KMS-11 (cell line): ENCODE measurements around the gene ANK3.

ENCODE experiments used
- H2AFZ ChIP-seq: fragments of 200-600 bp; sonication (generic); 2 replicates; pipeline ENCODE4 v1.6.1; 2016; ENCODE audit warnings: antibody characterized with exemption, mixed run types, low read depth
- H3K27ac ChIP-seq: fragments of 200-600 bp; sonication (generic); 2 replicates; pipeline ENCODE4 v1.6.1; 2016; ENCODE audit warnings: mild to moderate bottlenecking, mixed run types
- H3K27me3 ChIP-seq: fragments of 200-600 bp; sonication (generic); 2 replicates; pipeline ENCODE4 v1.6.1; 2017; ENCODE audit warnings: mild to moderate bottlenecking, low read depth, mixed run types, moderate library complexity; ENCODE audit not compliant: insufficient read depth
- H3K36me3 ChIP-seq: fragments of 200-600 bp; sonication (generic); 2 replicates; pipeline ENCODE4 v1.6.1; 2017; ENCODE audit warnings: mild to moderate bottlenecking, mixed run types; ENCODE audit not compliant: insufficient read depth
- H3K4me1 ChIP-seq: fragments of 200-600 bp; sonication (generic); 2 replicates; pipeline ENCODE4 v1.6.1; 2016; ENCODE audit warnings: mild to moderate bottlenecking, low read depth, mixed run types; ENCODE audit not compliant: poor library complexity, severe bottlenecking
- H3K4me2 ChIP-seq: fragments of 200-600 bp; sonication (generic); 2 replicates; pipeline ENCODE4 v1.7.0; 2016; ENCODE audit warnings: mild to moderate bottlenecking, mixed run types
- H3K4me3 ChIP-seq: fragments of 200-600 bp; sonication (generic); IDR thresholded peaks from 2 replicates; pipeline ENCODE4 v1.6.1; 2017; ENCODE audit warnings: low read depth, low read length, mixed read lengths; ENCODE audit not compliant: insufficient read depth
- H3K79me2 ChIP-seq: fragments of 200-600 bp; sonication (generic); 2 replicates; pipeline ENCODE4 v1.6.1; 2016; ENCODE audit warnings: low read depth, mixed run types; ENCODE audit not compliant: insufficient read depth
- H3K9ac ChIP-seq: fragments of 200-600 bp; sonication (generic); 2 replicates; pipeline ENCODE4 v1.6.1; 2016; ENCODE audit warnings: mild to moderate bottlenecking, mixed run types
- H4K20me1 ChIP-seq: fragments of 200-600 bp; sonication (generic); 2 replicates; pipeline ENCODE4 v1.6.1; 2016; ENCODE audit warnings: mild to moderate bottlenecking, mixed run types; ENCODE audit not compliant: insufficient read depth
- CTCF ChIP-seq: fragments of 200-600 bp; sonication (generic); conservative IDR thresholded peaks from 2 replicates; pipeline ENCODE4 v1.6.1; 2017; ENCODE audit warnings: low read depth, mild to moderate bottlenecking, antibody characterized with exemption, low read length, moderate library complexity, mixed read lengths

Gene ANK3

DNA sequence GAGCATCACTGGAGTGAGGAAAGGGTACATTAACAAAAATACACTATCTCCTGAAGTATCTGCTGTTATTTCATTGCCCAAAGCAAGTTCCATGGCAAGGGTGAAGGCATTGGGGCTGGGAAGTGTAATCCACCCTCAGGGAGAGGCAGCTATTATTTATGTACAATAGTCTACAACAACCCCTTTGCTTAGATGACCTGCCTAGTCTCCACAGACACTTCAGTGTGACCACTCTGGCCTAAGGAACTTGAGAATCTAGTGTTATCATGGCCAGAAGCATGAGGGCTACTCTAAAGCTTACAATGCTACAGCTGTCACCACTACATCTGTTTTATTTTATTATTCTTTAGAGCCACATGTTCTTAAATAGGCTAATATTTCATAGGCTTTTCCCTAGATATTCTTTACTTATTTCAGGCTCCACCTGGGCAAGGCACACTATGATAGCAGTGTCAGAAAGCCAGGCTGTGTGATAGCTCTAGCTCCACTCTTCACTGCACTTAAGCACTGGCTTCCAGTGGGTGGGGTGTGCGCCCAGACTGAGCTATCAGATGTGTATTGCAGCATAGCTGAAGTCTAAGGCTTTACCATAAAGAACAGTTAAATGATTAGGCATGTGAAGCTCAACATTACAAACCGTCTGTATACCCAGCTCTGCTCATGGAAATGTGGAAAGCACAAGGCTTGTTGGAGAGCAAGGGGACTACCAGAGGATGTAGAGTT is 366.4 kb downstream of the ANK3 start:
- TF ChIP-seq CTCF: no peak
- no peaks in the 10 kb centered on the region for H3K36me3 ChIP-seq
- no peaks in the 10 kb centered on the region for H3K27me3 ChIP-seq
- H3K27ac ChIP-seq: no peak overlapping the region
- H3K4me1 ChIP-seq: no peaks in the 10 kb centered on the region
- H3K4me3 ChIP-seq: no peak overlapping the region
- H3K79me2 ChIP-seq: no peaks in the 10 kb centered on the region
- no peaks in the 10 kb centered on the region for H4K20me1 ChIP-seq
- no peak overlapping the region for H3K4me2 ChIP-seq
- H3K9ac ChIP-seq: no peak overlapping the region
- no peak overlapping the region for H2AFZ ChIP-seq

GRCh38 chr10:60021361-60021760 is 368.3 kb downstream of the ANK3 start:
- TF ChIP-seq CTCF: no peak
- H3K4me1 ChIP-seq: no peaks in the 10 kb centered on the region
- H3K9ac ChIP-seq: no peak overlapping the region
- H3K4me3 ChIP-seq: no peak overlapping the region
- no peaks in the 10 kb centered on the region for H4K20me1 ChIP-seq
- no peak overlapping the region for H3K27ac ChIP-seq
- H3K27me3 ChIP-seq: no peaks in the 10 kb centered on the region
- H3K79me2 ChIP-seq: no peaks in the 10 kb centered on the region
- no peak overlapping the region for H2AFZ ChIP-seq
- H3K36me3 ChIP-seq: no peaks in the 10 kb centered on the region
- H3K4me2 ChIP-seq: no peak overlapping the region

DNA sequence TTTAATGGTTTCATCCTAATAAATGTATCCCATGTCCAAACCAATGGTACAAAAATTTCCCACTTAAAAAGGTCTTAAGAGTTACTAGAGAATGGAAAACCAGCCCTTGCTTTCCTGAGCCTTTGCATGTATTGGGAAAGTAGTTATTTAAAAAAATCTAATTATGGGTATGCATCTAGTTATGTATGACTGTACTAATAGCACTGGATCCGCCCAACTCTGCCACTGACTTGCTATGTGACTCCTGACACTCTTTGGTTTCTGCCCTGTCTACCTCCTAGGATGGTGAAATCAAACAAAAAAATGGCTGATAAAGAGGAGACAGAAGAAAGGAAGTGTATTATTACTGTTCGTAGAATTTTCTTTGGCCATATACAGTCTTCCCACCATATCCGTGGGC is 372.9 kb downstream of the ANK3 start:
- Histone ChIP-seq H3K27me3 (no peaks in the 10 kb centered on the region), H4K20me1 (no peaks in the 10 kb centered on the region), H3K27ac (no peak overlapping the region), H3K4me3 (no peak overlapping the region), H3K9ac (no peak overlapping the region), H3K79me2 (no peaks in the 10 kb centered on the region), H3K4me1 (no peaks in the 10 kb centered on the region), H3K36me3 (no peaks in the 10 kb centered on the region), H2AFZ (no peak overlapping the region), H3K4me2 (no peak overlapping the region)
- TF ChIP-seq CTCF: no peak

- Histone ChIP-seq H3K4me2 (no peak overlapping the region), H3K27ac (no peak overlapping the region), H3K79me2 (no peaks in the 10 kb centered on the region), H4K20me1 (no peaks in the 10 kb centered on the region), H3K4me1 (no peaks in the 10 kb centered on the region), H2AFZ (no peak overlapping the region), H3K36me3 (no peaks in the 10 kb centered on the region), H3K9ac (no peak overlapping the region), H3K4me3 (no peak overlapping the region), H3K27me3 (no peaks in the 10 kb centered on the region)
- TF ChIP-seq CTCF: no peak
These were observed 379.8 kb downstream of the ANK3 start for GRCh38 chr10:60009710-60010383.
